GM18870 (cell line): Measurements from ENCODE around the gene PTGIS.

ENCODE experiments used
- ATAC-seq: cut with Tn5 transposase; IDR thresholded peaks from one replicate; pipeline ENCODE4 v1.9.1; 2021; ENCODE audit warnings: moderate library complexity; ENCODE audit not compliant: unreplicated experiment

The PTGIS gene

DNA sequence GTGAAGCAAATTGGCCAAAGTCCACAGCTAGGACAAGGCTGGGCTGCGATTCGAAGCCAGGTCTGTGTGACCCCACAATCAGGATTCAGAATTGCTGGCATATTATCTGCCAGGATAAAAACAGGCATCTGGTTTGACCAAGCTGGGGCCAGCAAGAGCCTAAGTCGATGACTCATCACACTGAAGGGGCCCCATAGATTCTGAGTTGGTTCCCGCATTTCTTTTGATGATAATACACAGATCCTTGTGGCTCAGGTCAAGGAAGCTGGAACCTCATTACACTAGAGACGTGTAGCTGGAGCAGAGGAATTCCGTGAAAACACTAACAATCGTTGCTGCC is 92.0 kb downstream of the PTGIS start:
- ATAC-seq: no peak

GRCh38 chr20:49475292-49476015 is 92.5 kb downstream of the PTGIS start:
- ATAC-seq: no peak

GRCh38 chr20:49471397-49471796 is 96.5 kb downstream of the PTGIS start:
- no peak for ATAC-seq

GRCh38 chr20:49470922-49471321 is 97.0 kb downstream of the PTGIS start:
- ATAC-seq: no peak

- ATAC-seq: no peak
These were observed 98.9 kb downstream of the PTGIS start for GRCh38 chr20:49469060-49469459.

DNA sequence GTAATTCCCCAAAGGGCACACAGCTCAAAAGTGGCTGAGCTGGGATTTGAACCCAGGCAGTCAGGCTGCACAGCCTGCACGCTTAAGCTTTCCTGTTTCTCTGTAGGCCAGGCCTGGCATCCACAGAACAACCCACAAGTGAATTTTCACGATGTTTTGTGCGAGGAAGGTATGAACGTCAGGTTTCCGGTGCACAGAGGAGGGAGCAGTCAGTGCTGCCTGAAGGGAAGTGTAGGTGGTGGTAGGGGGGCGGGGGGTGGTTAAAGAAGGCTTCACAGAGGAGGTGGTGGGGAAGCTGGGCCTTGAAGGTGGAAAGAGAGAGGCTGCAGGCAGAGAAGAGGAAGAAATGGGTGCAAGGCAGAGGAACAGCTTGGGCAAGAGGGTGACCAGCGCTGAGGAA is 99.5 kb downstream of the PTGIS start:
- no peak for ATAC-seq

DNA sequence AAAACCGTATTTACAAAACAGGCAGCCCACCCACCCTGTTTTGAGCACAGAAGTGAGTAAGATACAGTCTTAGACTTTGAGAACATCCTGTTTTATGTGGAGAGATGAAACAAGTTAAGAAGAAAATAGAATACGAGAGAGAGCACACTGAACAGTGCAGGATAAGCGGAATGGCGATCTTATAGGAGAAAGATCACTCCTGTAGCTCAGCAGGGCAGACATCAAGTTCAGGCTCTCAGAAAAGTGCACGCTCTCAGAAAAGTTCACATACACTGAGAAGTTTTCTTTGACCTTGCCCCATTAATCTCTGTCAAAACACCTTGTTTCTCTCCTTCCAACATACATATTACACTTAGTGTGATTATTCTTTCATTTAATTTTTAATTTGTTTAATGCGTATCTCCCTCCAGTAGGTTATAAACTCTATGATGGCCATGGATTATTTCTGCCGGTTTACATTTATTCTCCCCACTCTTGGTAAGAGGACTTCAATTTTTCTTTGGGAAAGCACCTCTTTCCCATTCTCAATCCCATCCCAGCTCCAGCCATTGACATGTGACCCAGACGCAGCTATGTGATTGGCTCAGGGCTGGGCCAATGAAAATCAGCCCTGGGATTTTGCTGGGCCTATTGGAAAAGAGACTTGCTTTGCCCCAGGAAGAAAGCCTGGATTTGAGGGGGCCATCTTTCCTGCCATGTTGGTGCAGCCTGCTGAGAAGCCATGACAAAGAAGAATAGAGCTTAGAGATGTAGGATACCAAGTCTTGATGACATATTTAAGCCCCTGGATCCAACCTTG is 101.6 kb downstream of the PTGIS start:
- ATAC-seq: no peak

GRCh38 chr20:49464556-49464955 is 103.4 kb downstream of the PTGIS start:
- no peak for ATAC-seq

GRCh38 chr20:49462626-49463025 is 105.3 kb downstream of the PTGIS start:
- no peak for ATAC-seq

DNA sequence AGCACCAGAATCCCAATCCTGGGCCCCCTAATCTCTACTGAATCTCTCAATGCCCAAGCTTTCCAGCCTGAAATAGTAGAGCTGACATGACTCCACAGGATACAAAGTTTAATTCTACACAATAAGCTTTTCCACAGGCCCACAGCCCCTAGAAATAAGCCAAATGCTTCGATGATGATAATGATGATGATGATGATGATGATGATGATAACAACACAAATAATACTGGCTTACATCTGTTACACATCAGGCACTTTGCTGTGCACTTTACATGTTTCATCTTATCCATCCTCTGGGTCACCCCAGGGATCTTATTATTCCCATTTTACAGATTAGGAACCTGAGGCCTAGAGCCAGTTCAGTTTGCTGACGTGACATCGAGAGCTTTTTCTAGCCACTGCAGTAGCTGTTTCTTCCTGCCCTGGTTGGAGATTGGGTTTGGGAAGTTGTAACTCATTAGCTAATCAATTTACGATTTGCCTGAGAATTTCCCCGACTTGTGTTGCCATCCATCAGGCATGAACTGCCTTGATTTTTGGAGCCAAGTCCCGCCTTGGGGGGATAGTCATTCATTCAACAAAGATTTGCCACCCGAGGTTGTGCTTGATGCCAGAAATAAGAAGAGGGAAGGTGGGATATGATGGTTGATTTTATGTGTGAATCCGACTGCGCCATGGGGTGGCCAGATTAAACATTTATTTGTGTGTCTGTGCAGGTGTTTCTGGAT is 105.9 kb downstream of the PTGIS start:
- ATAC-seq: no peak

GRCh38 chr20:49460916-49461315 is 107.0 kb downstream of the PTGIS start:
- ATAC-seq: no peak

- ATAC-seq: no peak
These were observed 107.8 kb downstream of the PTGIS start for GRCh38 chr20:49460131-49460530.

GRCh38 chr20:49459684-49460083 is 108.3 kb downstream of the PTGIS start:
- ATAC-seq: no peak

DNA sequence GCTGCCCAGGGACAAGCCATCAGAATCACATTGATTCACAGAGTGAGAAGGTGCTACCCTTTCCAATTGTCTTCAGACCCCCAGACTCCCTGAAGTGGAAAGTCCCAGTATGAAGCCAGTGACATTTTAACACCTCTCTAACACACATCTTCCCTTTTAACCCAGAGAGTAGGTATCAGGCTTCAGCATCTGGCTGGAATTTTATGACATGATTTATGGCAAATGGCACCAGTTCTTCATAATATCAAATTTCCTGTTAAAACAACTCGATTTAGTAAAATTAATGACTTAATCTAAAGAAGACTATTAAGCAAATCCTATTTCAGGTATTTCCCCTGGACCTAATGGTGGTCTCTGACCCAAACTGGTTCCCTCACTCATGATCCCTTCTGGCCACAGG is 110.5 kb downstream of the PTGIS start:
- no peak for ATAC-seq

DNA sequence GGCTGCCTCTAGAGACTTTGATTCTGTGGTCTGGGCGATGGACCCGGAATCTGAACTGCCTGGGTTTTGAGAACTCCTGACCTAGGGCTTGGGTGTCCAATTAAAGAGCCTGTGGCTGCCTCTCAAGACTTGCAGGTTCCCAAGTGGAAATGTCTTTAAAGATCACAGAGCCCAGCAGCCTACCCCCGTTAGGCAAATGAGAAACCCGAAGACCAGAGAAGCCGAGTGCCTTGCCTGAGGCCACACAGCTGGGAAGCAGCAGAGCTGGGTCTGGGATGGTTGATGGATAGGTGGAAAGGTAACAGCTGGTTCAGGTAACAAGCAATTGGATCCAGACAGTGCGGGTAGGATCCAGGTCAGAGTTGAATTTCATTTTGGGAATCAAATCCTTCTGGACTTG is 111.3 kb downstream of the PTGIS start:
- ATAC-seq: no peak

GRCh38 chr20:49455691-49456090 is 112.2 kb downstream of the PTGIS start:
- ATAC-seq: no peak
